ENCODE measurements around the gene SLC25A3. TPM values are rescaled to one million over a fixed set of nuclear protein-coding genes. Genes with fewer than 3 reads are reported as not detected.
"Not testable (repeated sequence)": the region's sequence is repeated elsewhere in the genome, so short reads cannot be mapped to it uniquely, and the experiment has no call there.

SLC25A3 gene
- total and polyA plus RNA-seq, 5 experiments from 2014 or later = 260 to 334 (median 322) TPM

DNA sequence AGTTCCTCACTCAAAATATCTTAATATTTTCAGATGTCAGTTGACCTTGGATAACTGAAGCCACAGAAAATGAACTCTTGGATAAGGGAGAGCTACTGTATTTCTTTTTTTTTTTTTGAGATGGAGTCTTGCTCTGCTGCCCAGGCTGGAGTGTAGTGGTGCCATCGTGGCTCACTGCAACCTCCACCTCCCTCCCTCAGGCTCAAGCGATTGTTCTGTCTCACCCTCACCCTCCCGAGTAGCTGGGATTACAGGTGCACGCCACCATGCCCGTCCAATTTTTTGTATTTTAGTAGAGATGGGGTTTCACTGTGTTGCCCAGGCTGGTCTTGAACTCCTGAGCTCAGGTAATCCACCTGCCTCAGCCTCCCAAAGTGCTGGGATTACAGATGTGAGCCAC is 3.8 kb downstream of the SLC25A3 start:
- H3K4me3 Mint-ChIP-seq, H3K9me3 Mint-ChIP-seq, DNase-seq, H3K27me3 Mint-ChIP-seq, ATAC-seq: not testable (repeated sequence)
- Mint-ChIP-seq H3K36me3 (peaks cover 0 to 66% (median 9%) of the 10 kb centered on the region in 3 donors), H3K4me1 (peaks cover 11 to 40% (median 37%) of the 10 kb centered on the region in 4 donors), H3K27ac (peak overlapping the region in 4 of 10 donors; percentile 17 to 77 (median 70))
- POLR2A ChIA-PET = interaction anchor here (1.3 kb wide), 1 partner anchor 47 kb away, joined by 5 read pairs; the partner anchor contains the start of genes APAF1 and IKBIP

DNA sequence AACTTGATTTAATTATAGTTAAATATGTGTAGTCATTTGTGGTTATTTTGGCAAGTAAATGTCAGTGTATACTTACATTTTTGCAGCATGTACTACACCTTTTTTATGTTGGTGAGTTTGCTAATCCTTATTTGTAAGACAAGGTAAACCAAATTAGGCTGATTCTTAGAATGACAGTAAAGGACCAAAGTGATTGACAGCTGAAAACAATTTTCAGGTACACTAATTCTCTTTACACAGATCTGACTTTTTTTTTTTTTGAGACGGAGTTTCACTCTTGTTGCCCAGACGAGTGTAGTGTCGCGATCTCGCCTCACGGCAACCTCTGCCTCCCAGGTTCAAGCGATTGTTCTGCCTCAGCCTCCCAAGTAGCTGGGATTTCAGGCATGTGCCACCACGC is 8.4 kb downstream of the SLC25A3 start:
- ATAC-seq (no peak), DNase-seq (no peak)
- Mint-ChIP-seq H3K36me3 (peaks cover 0 to 74% (median 19%) of the 10 kb centered on the region in 3 donors), H3K4me3 (no peak overlapping the region), H3K9me3 (no peaks in the 10 kb centered on the region), H3K4me1 (peaks cover 2 to 13% (median 7%) of the 10 kb centered on the region in 4 donors), H3K27ac (peak overlapping the region in 2 of 10 donors; percentile 40 to 43), H3K27me3 (no peaks in the 10 kb centered on the region)
- POLR2A ChIA-PET = interaction anchor here (0.7 to 0.8 kb wide), 2 partner anchors 8 to 42 kb away, joined by 3 to 4 read pairs; partner anchors contain the start of gene SLC25A3

DNA sequence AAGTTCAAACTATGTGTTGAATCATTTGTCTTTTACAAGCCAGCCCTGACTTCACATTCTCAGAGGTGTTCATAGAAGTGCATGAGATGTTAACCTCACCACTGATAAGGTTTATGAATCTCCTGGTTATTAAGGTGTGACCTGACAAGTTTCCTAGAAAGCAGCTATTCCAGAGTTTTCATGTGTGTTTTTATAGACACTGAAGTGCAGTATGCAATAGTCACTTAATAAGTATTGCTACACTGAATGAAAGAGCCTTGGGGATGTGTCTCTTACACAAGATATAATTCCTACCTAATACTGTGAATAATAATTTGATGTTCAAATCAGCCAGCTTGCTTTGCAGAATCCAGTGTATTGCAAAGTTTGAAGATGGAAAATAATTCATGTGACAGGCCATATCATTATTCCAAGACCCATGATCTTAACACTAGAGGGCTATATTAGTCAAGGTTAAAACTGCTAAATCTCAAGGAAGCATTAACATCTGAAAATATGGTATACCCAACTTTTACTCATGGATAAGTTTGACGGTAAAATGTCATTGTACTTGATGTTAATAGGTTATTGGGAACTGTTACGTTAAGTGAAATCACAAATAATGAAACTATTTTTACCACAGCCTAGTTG is 13.0 kb downstream of the SLC25A3 start:
- DNase-seq = no peak
- H3K36me3 Mint-ChIP-seq = peaks cover 0 to 28% (median 13%) of the 10 kb centered on the region in 3 donors
- no peaks in the 10 kb centered on the region for H3K9me3 Mint-ChIP-seq
- no peak for ATAC-seq
- H3K4me3 Mint-ChIP-seq = peak overlapping the region in 4 of 10 donors; percentile 82 to 86 (median 84)
- peak overlapping the region in 7 of 10 donors; percentile 47 to 96 (median 71) for H3K27ac Mint-ChIP-seq
- peaks cover 6 to 11% (median 8%) of the 10 kb centered on the region in 4 donors for H3K4me1 Mint-ChIP-seq
- POLR2A ChIA-PET = interaction anchor here (1.2 to 4.6 kb wide), 3 partner anchors 12 to 38 kb away, joined by 3 to 47 read pairs (median 7); partner anchors contain the start of genes APAF1, IKBIP and SLC25A3
- H3K27me3 Mint-ChIP-seq = no peaks in the 10 kb centered on the region

DNA sequence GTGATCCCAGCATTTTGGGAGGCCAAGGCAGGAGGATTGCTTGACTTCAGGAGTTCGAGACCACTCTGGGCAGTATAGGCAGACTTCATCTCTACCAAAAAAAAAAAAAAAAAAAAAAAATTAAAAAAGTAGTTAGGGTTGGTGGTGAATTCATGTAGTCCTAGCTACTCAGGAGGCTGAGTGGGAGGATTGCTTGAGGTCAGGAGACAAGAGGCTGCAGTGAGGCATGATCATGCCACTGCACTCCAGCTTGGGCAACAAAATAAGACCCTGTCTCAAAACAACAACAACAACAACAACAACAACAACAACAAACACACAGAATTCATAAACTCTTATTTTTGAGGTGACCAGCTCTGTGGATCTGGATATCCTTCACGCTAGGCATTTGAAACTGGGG is 17.1 kb downstream of the SLC25A3 start:
- POLR2A ChIA-PET = no interaction called here
- Mint-ChIP-seq H3K4me1 (peaks cover 5 to 24% (median 18%) of the 10 kb centered on the region in 4 donors), H3K36me3 (no peaks in the 10 kb centered on the region), H3K9me3 (no peaks in the 10 kb centered on the region), H3K27ac (no peak overlapping the region), H3K27me3 (no peaks in the 10 kb centered on the region), H3K4me3 (no peak overlapping the region)
- no peak for ATAC-seq
- DNase-seq = no peak

DNA sequence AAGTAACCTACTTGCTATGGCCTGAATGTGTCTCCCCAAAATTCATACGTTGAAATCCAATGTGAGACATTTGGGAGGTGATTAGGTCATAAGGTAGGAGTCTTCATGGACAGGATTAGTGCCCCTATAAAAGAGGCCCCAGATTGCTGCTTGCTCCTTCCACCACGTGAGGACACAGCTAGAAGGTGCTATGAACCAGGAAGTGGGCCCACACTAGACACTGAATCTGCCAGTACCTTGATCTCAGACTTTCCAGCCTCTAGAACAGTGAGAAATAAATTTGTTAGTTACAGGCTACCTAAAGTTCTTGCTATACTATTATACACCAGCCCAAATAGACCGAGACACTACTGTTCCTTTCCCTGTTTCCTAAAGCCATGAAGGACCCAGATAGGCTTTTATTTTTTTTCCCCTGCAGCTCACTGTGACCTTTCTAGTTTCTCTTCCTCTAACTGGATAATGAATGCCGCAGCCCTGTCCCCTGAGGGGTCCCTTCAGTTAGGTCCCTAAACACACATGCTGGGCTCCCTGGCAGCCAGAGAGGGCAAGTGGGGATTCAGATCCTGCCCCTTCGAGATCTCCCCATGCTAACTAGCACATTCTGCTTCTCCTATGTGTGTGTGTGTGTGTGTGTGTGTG is 19.3 kb downstream of the SLC25A3 start:
- DNase-seq (peak in 4 of 10 donors; percentile 18 to 36 (median 28)), ATAC-seq (peak; percentile 93 to 95)
- Mint-ChIP-seq H3K4me1 (peaks cover 2 to 15% (median 10%) of the 10 kb centered on the region in 4 donors), H3K4me3 (peak overlapping the region in 5 of 10 donors; percentile 18 to 58 (median 33)), H3K27ac (peak overlapping the region; percentile 78 to 92 (median 86)), H3K9me3 (no peaks in the 10 kb centered on the region), H3K27me3 (no peaks in the 10 kb centered on the region), H3K36me3 (no peaks in the 10 kb centered on the region)
- POLR2A ChIA-PET = interaction anchor here (1.2 to 1.6 kb wide), 3 partner anchors 20 to 37 kb away, joined by 3 to 6 read pairs (median 5); partner anchors contain the start of genes IKBIP and SLC25A3

DNA sequence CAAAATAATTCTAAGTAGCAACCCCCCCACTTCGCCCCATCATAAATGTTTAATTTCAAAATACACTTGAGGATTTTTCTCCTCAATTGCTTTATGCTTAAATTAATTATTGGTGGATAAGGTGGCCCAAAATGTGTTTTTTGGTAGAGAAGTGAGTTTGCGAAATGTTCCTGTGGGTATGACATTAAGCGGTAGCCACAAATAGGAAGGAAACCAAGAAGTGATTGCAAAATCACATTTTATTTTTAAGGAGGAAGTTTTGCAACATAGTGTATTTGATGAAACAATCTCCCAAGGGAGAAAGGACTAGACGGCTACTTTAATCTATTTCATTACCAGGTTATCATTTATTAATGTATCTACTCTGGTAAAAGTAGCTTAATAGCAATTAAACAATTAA is 25.5 kb downstream of the SLC25A3 start:
- POLR2A ChIA-PET = no interaction called here
- Mint-ChIP-seq H3K4me1 (peaks cover 0 to 10% (median 0%) of the 10 kb centered on the region in 4 donors), H3K36me3 (no peaks in the 10 kb centered on the region), H3K9me3 (no peaks in the 10 kb centered on the region), H3K27me3 (no peaks in the 10 kb centered on the region), H3K4me3 (no peak overlapping the region), H3K27ac (peak overlapping the region in 1 of 10 donors; percentile 44)
- DNase-seq (no peak), ATAC-seq (no peak)

DNA sequence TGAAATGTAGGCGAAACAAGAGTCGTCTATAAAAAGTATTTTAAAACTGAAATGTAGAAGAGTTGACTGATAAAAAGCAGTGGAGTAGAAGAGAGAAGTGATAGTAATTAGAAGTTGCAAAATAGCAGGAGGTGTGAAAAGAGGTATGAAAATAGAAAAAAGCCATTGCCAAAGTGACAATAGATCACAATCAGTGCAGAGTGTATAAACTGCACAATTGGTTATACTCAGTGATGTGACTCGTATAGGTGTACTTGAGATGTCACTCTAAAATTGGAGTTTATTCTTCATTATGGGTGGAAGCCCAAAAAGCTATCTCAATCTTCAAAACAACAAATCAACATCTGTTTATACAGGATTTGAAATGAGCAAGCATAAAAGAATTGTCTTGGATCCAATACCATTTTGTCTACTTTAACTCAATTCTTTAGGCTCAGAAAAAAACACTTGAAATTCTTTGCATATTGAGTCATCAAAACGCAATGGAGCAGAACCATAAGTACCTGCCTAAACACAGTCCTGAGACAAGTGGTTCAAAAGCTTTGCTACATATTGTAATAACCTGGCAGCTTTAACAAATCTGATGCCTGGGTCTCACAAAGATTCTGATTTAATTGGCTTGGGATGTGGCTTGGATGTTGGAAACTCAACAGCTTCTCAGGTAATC is 42.3 kb downstream of the SLC25A3 start:
- ATAC-seq (no peak), DNase-seq (no peak)
- Mint-ChIP-seq H3K9me3 (no peaks in the 10 kb centered on the region), H3K4me3 (no peak overlapping the region), H3K27ac (no peak overlapping the region), H3K27me3 (no peaks in the 10 kb centered on the region), H3K36me3 (peaks cover 0 to 20% (median 9%) of the 10 kb centered on the region in 3 donors), H3K4me1 (peaks cover 2 to 30% (median 4%) of the 10 kb centered on the region in 4 donors)
- POLR2A ChIA-PET = interaction anchor here (0.6 to 1.2 kb wide), 2 partner anchors 16 to 42 kb away, joined by 3 read pairs; partner anchors contain the start of gene SLC25A3

DNA sequence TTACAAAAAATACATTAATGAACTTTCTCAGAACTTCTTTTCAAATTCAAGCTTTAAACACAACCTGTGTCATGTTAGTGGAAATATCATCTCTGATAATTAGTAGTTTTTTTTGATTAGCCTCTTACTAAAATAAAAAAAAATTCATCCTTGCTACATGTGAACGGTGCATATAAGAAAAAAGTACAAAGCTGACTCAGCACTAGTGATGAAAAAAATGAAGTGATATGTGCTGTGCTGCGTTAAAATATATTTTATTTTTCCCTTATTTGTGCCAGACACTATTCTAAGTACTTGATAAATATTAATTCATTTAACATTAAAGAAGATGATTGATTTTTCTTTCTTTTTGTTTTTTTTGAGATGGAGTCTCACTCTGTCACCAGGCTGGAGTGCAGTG is 43.6 kb downstream of the SLC25A3 start:
- Mint-ChIP-seq H3K27me3 (no peaks in the 10 kb centered on the region), H3K9me3 (no peaks in the 10 kb centered on the region), H3K36me3 (peaks cover 0 to 17% (median 9%) of the 10 kb centered on the region in 3 donors), H3K4me3 (no peak overlapping the region), H3K4me1 (peaks cover 5 to 39% (median 10%) of the 10 kb centered on the region in 4 donors), H3K27ac (no peak overlapping the region)
- no peak for DNase-seq
- ATAC-seq = no peak
- POLR2A ChIA-PET = no interaction called here

- no peak for ATAC-seq
- no peak overlapping the region for H3K4me3 Mint-ChIP-seq
- POLR2A ChIA-PET = interaction anchor here (1.0 kb wide), 1 partner anchor 44 kb away, joined by 5 read pairs; the partner anchor contains the start of gene SLC25A3
- peaks cover 0 to 12% (median 9%) of the 10 kb centered on the region in 3 donors for H3K36me3 Mint-ChIP-seq
- no peak for DNase-seq
- no peaks in the 10 kb centered on the region for H3K9me3 Mint-ChIP-seq
- H3K27me3 Mint-ChIP-seq = no peaks in the 10 kb centered on the region
- H3K27ac Mint-ChIP-seq = no peak overlapping the region
- peaks cover 5 to 42% (median 13%) of the 10 kb centered on the region in 4 donors for H3K4me1 Mint-ChIP-seq
Measured at GRCh38 chr12:98638009-98638408, 44.5 kb downstream of the SLC25A3 start.

- POLR2A ChIA-PET = interaction anchor here (1.8 kb wide), 1 partner anchor 45 kb away, joined by 4 read pairs; the partner anchor contains the start of gene SLC25A3
- H3K4me1 Mint-ChIP-seq = peaks cover 5 to 50% (median 17%) of the 10 kb centered on the region in 4 donors
- no peaks in the 10 kb centered on the region for H3K9me3 Mint-ChIP-seq
- ATAC-seq = no peak
- H3K27ac Mint-ChIP-seq = no peak overlapping the region
- DNase-seq = no peak
- no peak overlapping the region for H3K4me3 Mint-ChIP-seq
- H3K27me3 Mint-ChIP-seq = no peaks in the 10 kb centered on the region
- peaks cover 0 to 7% (median 2%) of the 10 kb centered on the region in 3 donors for H3K36me3 Mint-ChIP-seq
Measured at GRCh38 chr12:98639491-98639890, 46.0 kb downstream of the SLC25A3 start.

- H3K9me3 Mint-ChIP-seq, ATAC-seq, H3K27me3 Mint-ChIP-seq, H3K36me3 Mint-ChIP-seq, DNase-seq: not testable (repeated sequence)
- peak overlapping the region in 2 of 10 donors; percentile 33 to 62 for H3K27ac Mint-ChIP-seq
- H3K4me3 Mint-ChIP-seq = peak overlapping the region; percentile 43 to 100 (median 97)
- H3K4me1 Mint-ChIP-seq = peaks cover 8 to 56% (median 30%) of the 10 kb centered on the region in 4 donors
- POLR2A ChIA-PET = interaction anchor here (0.7 to 2.9 kb wide), 2 partner anchors 49 to 109 kb away, joined by 3 to 41 read pairs; partner anchors contain the start of gene SLC25A3
Measured at GRCh38 chr12:98642801-98643200, 49.3 kb downstream of the SLC25A3 start.

DNA sequence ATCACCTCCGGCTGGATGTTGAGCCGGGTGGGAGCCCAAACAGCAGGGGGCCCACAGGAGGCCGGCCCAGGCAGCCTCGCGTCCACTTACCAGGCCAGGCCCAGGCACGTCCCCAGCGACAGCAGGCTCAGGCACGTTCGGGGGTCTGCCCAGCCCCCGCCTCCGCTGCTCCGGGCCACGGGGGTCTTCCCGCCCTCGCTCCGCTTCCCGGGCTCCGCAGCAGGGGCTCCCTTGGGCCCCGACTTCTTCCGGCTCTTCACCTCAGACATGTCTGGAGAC is 50.9 kb downstream of the SLC25A3 start:
- Mint-ChIP-seq H3K9me3 (no peaks in the 10 kb centered on the region), H3K4me1 (peaks cover 6 to 55% (median 35%) of the 10 kb centered on the region in 4 donors)
- DNase-seq = no peak

More for the DNA sequence above, 50.9 kb downstream of the SLC25A3 start:
- ATAC-seq = peak; percentile 6 to 29
- H3K27ac Mint-ChIP-seq = peak overlapping the region; percentile 63 to 97 (median 94)
- peak overlapping the region; percentile 97 to 100 (median 98) for H3K4me3 Mint-ChIP-seq
- POLR2A ChIA-PET = interaction anchor here (1.0 to 2.9 kb wide), 8 partner anchors 9 to 141 kb away, joined by 3 to 41 read pairs (median 6); partner anchors contain the start of genes SLC25A3 and TMPO
- H3K36me3 Mint-ChIP-seq = peaks cover 0 to 8% (median 2%) of the 10 kb centered on the region in 3 donors
- no peaks in the 10 kb centered on the region for H3K27me3 Mint-ChIP-seq

All from naive thymus-derived CD8-positive, alpha-beta T cell (primary cell).